CD14-positive monocyte (primary cell): ENCODE data around the gene GSTM3. TPM values are rescaled to one million over a fixed set of nuclear protein-coding genes. Genes with fewer than 3 reads are reported as not detected.

Experiments used
- DNase-seq, 3 donors: peaks; one replicate each; pipeline ENCODE4 v3.0.0-alpha.2; 2011 to 2022
- H2AFZ ChIP-seq: 2 replicates; pipeline ENCODE4 v1.6.0; 2012; ENCODE audit warnings: mild to moderate bottlenecking, low read depth, low read length, inconsistent platforms; ENCODE audit not compliant: insufficient read depth, poor library complexity, severe bottlenecking
- H3K27ac ChIP-seq, 2 donors: 1 replicate in 1 of 2; 2 replicates in 1 of 2; pipeline ENCODE4 v1.5.1; 2012 to 2013; ENCODE audit warnings: low read length in 2 of 2, control low read depth in 1 of 2, inconsistent platforms in 1 of 2, low read depth in 1 of 2, mild to moderate bottlenecking in 1 of 2
- H3K27me3 ChIP-seq, 2 donors: one replicate each; pipeline versions ENCODE4 v1.6.0 to v1.6.1; 2011 to 2013; ENCODE audit warnings: low read length in 2 of 2; ENCODE audit not compliant: control insufficient read depth in 2 of 2, insufficient read depth in 2 of 2
- H3K36me3 ChIP-seq, 2 donors: replicated peaks in 1 of 2; 1 replicate in 1 of 2; 2 replicates in 1 of 2; pipeline versions ENCODE4 v1.5.1 to v1.6.1; 2012 to 2013; ENCODE audit warnings: low read length in 2 of 2, control low read depth in 1 of 2, inconsistent platforms in 1 of 2, mild to moderate bottlenecking in 1 of 2; ENCODE audit not compliant: insufficient read depth in 2 of 2, control insufficient read depth in 1 of 2
- H3K4me1 ChIP-seq, 2 donors: 1 replicate in 1 of 2; 2 replicates in 1 of 2; pipeline versions ENCODE4 v1.5.1 to v1.6.1; 2012 to 2013; ENCODE audit warnings: low read length in 2 of 2, control low read depth in 1 of 2, inconsistent platforms in 1 of 2, mild to moderate bottlenecking in 1 of 2, moderate library complexity in 1 of 2; ENCODE audit not compliant: insufficient read depth in 2 of 2, control insufficient read depth in 1 of 2
- H3K4me2 ChIP-seq: replicated peaks from 2 replicates; pipeline ENCODE3; 2012; ENCODE audit warnings: low read length, moderate library complexity, mild to moderate bottlenecking; ENCODE audit not compliant: poor library complexity, severe bottlenecking; ENCODE audit errors: extremely low read depth
- H3K4me3 ChIP-seq, 3 experiments: fragments of 200-600 bp in 1 of 3; sonication (generic) in 1 of 3; replicated peaks in 1 of 3; 1 replicate in 2 of 3; 2 replicates in 1 of 3; pipeline ENCODE4 v1.5.1; 2011 to 2013; ENCODE audit warnings: low read length in 3 of 3, mild to moderate bottlenecking in 3 of 3, control low read depth in 2 of 3, low read depth in 2 of 3, inconsistent platforms in 1 of 3, moderate library complexity in 1 of 3
- H3K79me2 ChIP-seq: 2 replicates; pipeline ENCODE4 v1.6.0; 2012; ENCODE audit warnings: mild to moderate bottlenecking, control low read depth, inconsistent platforms, low read length, moderate library complexity; ENCODE audit not compliant: insufficient read depth
- H3K9ac ChIP-seq: 2 replicates; pipeline ENCODE4 v1.6.0; 2017; ENCODE audit warnings: low read length, mild to moderate bottlenecking; ENCODE audit not compliant: insufficient read depth, poor library complexity, severe bottlenecking
- H3K9me3 ChIP-seq, 2 donors: replicated peaks in 1 of 2; 1 replicate in 1 of 2; 2 replicates in 1 of 2; pipeline versions ENCODE4 v1.5.1 to v1.6.1; 2012 to 2013; ENCODE audit warnings: low read length in 2 of 2, control low read depth in 1 of 2; ENCODE audit not compliant: control insufficient read depth in 1 of 2, insufficient read depth in 1 of 2
- H4K20me1 ChIP-seq: 2 replicates; pipeline ENCODE4 v1.6.0; 2012; ENCODE audit warnings: mild to moderate bottlenecking, low read length, control low read depth, moderate library complexity; ENCODE audit not compliant: insufficient read depth
- H3K27ac Mint-ChIP-seq, 7 donors: one replicate each; pipeline ENCODE4 v1.8.0; 2020; ENCODE audit warnings: mild to moderate bottlenecking in 7 of 7, mixed read lengths in 7 of 7, moderate library complexity in 6 of 7, inconsistent platforms in 2 of 7
- H3K27me3 Mint-ChIP-seq, 3 donors: one replicate each; pipeline ENCODE4 v1.8.0; 2021 to 2022; ENCODE audit warnings: low read depth in 3 of 3, mild to moderate bottlenecking in 3 of 3, mixed read lengths in 3 of 3, moderate library complexity in 3 of 3, inconsistent platforms in 1 of 3
- H3K36me3 Mint-ChIP-seq, 2 donors: one replicate each; pipeline ENCODE4 v1.8.0; 2020; ENCODE audit warnings: mixed read lengths in 2 of 2, inconsistent platforms in 1 of 2, mild to moderate bottlenecking in 1 of 2
- H3K4me1 Mint-ChIP-seq: one replicate; pipeline ENCODE4 v1.8.0; 2020; ENCODE audit warnings: mild to moderate bottlenecking, mixed read lengths
- H3K4me3 Mint-ChIP-seq, 2 donors: one replicate each; pipeline ENCODE4 v1.8.0; 2020; ENCODE audit warnings: mild to moderate bottlenecking in 2 of 2, mixed read lengths in 2 of 2, moderate library complexity in 1 of 2
- H3K9me3 Mint-ChIP-seq, 7 donors: one replicate each; pipeline ENCODE4 v1.8.0; 2020 to 2022; ENCODE audit warnings: mixed read lengths in 7 of 7, mild to moderate bottlenecking in 6 of 7, moderate library complexity in 6 of 7, inconsistent platforms in 2 of 7
- WGBS: methylation state at CpG from one replicate; pipeline ENCODE4 v1.1.5; 2013; ENCODE audit warnings: missing lambda C conversion rate; ENCODE audit not compliant: insufficient coverage; 5-methylcytosine and 5-hydroxymethylcytosine counted together
- intact Hi-C, 2 donors: fragments of 100-400 bp; cut with micrococcal nuclease; formaldehyde crosslinking; loops; one replicate each; pipeline versions ENCODE4 v1.15.0 to v1.15.1; 2023
- polyA plus RNA-seq, 3 donors: library from polyadenylated mRNA; depleted of rRNA in 1 of 3; unstranded in 2 of 3; stranded (reverse) in 1 of 3; fragments of 300-500 nt in 2 of 3; fragments of >200 nt in 1 of 3; fragmentation: Illumina TruSeq in 2 of 3; gene quantifications; 1 replicate in 2 of 3; 2 replicates in 1 of 3; pipeline ENCODE4 v1.2.3, GENCODE V29; 2012 to 2021
- TF ChIP-seq, protein P1 (sequence below): fragments of 200-600 bp; IDR thresholded peaks from one replicate; pipeline ENCODE4 v1.8.0; 2022; ENCODE audit warnings: antibody characterized with exemption, mild to moderate bottlenecking

GSTM3 gene
- polyA plus RNA-seq, 3 donors, result 0.69 to 3.2 (median 2.8) TPM

- H3K79me2 ChIP-seq, result no peaks in the 10 kb centered on the region
- no peaks in the 10 kb centered on the region for H3K27me3 ChIP-seq
- no peaks in the 10 kb centered on the region for H4K20me1 ChIP-seq
- no peak overlapping the region for H3K9ac ChIP-seq
- no peak overlapping the region for H3K4me3 Mint-ChIP-seq
- H3K36me3 Mint-ChIP-seq, result peaks cover 0 to 2% of the 10 kb centered on the region in 2 donors
- no peak overlapping the region for H3K4me3 ChIP-seq
- H3K27ac Mint-ChIP-seq, result peak overlapping the region in 1 of 7 donors; percentile 26
- 95% methylated on average over 6 of the region's 6 CpGs for WGBS
- no peaks in the 10 kb centered on the region for H3K9me3 ChIP-seq
- peaks cover 35% of the 10 kb centered on the region for H3K4me1 Mint-ChIP-seq
- intact Hi-C loops, result no loop called here
- H3K27me3 Mint-ChIP-seq, result peaks cover 2 to 12% (median 3%) of the 10 kb centered on the region in 3 donors
- DNase-seq, result no peak
- H3K36me3 ChIP-seq, result no peaks in the 10 kb centered on the region
- no peak overlapping the region for H2AFZ ChIP-seq
- H3K4me1 ChIP-seq, result peaks cover 27 to 35% of the 10 kb centered on the region in 2 donors
- TF ChIP-seq, protein P1, sequence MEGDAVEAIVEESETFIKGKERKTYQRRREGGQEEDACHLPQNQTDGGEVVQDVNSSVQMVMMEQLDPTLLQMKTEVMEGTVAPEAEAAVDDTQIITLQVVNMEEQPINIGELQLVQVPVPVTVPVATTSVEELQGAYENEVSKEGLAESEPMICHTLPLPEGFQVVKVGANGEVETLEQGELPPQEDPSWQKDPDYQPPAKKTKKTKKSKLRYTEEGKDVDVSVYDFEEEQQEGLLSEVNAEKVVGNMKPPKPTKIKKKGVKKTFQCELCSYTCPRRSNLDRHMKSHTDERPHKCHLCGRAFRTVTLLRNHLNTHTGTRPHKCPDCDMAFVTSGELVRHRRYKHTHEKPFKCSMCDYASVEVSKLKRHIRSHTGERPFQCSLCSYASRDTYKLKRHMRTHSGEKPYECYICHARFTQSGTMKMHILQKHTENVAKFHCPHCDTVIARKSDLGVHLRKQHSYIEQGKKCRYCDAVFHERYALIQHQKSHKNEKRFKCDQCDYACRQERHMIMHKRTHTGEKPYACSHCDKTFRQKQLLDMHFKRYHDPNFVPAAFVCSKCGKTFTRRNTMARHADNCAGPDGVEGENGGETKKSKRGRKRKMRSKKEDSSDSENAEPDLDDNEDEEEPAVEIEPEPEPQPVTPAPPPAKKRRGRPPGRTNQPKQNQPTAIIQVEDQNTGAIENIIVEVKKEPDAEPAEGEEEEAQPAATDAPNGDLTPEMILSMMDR, result no peak
- no peak overlapping the region for H3K27ac ChIP-seq
- no peak overlapping the region for H3K4me2 ChIP-seq
- H3K9me3 Mint-ChIP-seq, result no peaks in the 10 kb centered on the region
These were observed 45.7 kb upstream of the GSTM3 start for GRCh38 chr1:109786531-109787021.

DNA sequence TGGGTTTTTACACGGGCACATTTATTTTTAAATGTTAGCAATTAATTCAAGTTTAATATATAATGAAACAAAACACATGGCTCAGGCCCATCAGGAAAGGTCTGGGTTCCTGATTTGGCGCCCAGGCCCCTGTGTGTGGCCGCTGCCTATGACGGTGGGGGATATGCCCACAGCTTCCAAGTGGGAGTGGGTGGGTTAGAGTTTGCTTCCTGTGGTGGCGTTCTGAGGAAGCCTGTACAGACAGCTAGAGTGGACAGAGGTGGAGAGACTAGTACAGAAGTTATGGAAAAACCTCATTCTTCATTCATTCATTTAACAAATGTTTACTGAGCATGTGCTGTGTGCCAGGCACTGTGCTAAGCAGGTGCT, 45.3 kb upstream of the GSTM3 start:
- Histone ChIP-seq H4K20me1 (no peaks in the 10 kb centered on the region), H3K79me2 (no peaks in the 10 kb centered on the region), H3K4me1 (peaks cover 22 to 30% of the 10 kb centered on the region in 2 donors), H3K9me3 (no peaks in the 10 kb centered on the region), H3K27ac (no peak overlapping the region), H3K36me3 (no peaks in the 10 kb centered on the region), H2AFZ (no peak overlapping the region), H3K4me2 (no peak overlapping the region), H3K27me3 (no peaks in the 10 kb centered on the region), H3K4me3 (no peak overlapping the region), H3K9ac (no peak overlapping the region)
- TF ChIP-seq, protein P1, result no peak
- H3K27me3 Mint-ChIP-seq, result peaks cover 0 to 12% (median 2%) of the 10 kb centered on the region in 3 donors
- intact Hi-C loops, result no loop called here
- no CpG with 5 or more reads among the region's 5 CpGs for WGBS
- no peak overlapping the region for H3K27ac Mint-ChIP-seq
- H3K9me3 Mint-ChIP-seq, result peaks cover 0 to 2% (median 0%) of the 10 kb centered on the region in 7 donors
- H3K4me1 Mint-ChIP-seq, result peaks cover 31% of the 10 kb centered on the region
- no peak overlapping the region for H3K4me3 Mint-ChIP-seq
- peaks cover 0 to 2% of the 10 kb centered on the region in 2 donors for H3K36me3 Mint-ChIP-seq
- no peak for DNase-seq
